NT2/D1 (cell line): ENCODE results near the gene PTRH2.

ENCODE experiments used
- SUZ12 ChIP-seq: IDR thresholded peaks from 2 replicates; pipeline ENCODE4 v1.6.1; 2011; ENCODE audit not compliant: insufficient read length, insufficient read depth; ENCODE audit errors: extremely low read depth
- YY1 ChIP-seq: IDR thresholded peaks from 2 replicates; pipeline ENCODE4 v1.6.1; 2011; ENCODE audit not compliant: insufficient read length, insufficient read depth
- ZNF274 ChIP-seq: IDR thresholded peaks from 2 replicates; pipeline ENCODE4 v1.6.1; 2011; ENCODE audit warnings: mild to moderate bottlenecking, low read depth, low read length

DNA sequence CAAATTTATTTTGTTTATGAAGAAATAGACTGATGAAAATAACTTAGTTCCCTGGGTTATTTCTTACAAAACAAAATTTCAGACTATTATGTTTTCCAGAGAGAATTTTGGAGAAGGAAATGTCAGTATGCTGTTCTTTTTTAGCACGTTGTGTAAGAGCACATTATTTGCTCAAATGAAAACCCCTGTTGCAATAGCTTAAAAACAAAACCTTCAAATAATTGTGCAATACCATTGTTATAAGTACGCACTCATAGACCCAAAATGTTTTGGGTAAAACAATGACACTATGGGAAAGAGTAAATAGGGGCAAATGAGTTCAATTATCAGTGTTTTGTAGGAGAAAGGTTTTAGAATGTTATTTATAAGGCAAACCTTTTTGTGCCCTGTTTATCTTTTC lies 18.5 kb upstream of the PTRH2 start:
- no peak for TF ChIP-seq ZNF274
- no peak for TF ChIP-seq YY1
- TF ChIP-seq SUZ12: no peak
